Measurements from ENCODE around the gene MST1R. TPM values are rescaled to one million over a fixed set of nuclear protein-coding genes. Genes with fewer than 3 reads are reported as not detected.

The MST1R gene
- total RNA-seq, 6 experiments from 2014 or later, result 0.15 to 1.9 (median 0.50) TPM

GRCh38 chr3:49929291-49930167, 25.9 kb upstream of the MST1R start, which contains the start of gene MON1A:
MON1A (minus strand) TSS chr3:49929811; CDS start chr3:49913346, 16,465 bp downstream.
- 0% methylated on average over 2 of the region's 56 CpGs for WGBS (ENCODE audit: insufficient coverage, low coverage, low lambda C conversion rate, missing lambda C conversion rate)
- Histone ChIP-seq H3K4me1 (peaks cover 0 to 11% (median 2%) of the 10 kb centered on the region in 4 donors), H3K4me3 (peak within 1 kb of the TSS; percentile 82 to 92 (median 92)), H3K27ac (peak within 1 kb of the TSS; percentile 38 to 79 (median 78)), H3K9me3 (no peaks in the 10 kb centered on the region), H3K36me3 (no peaks in the 10 kb centered on the region), H3K27me3 (no peaks in the 10 kb centered on the region)
- TF ChIP-seq, protein P1, sequence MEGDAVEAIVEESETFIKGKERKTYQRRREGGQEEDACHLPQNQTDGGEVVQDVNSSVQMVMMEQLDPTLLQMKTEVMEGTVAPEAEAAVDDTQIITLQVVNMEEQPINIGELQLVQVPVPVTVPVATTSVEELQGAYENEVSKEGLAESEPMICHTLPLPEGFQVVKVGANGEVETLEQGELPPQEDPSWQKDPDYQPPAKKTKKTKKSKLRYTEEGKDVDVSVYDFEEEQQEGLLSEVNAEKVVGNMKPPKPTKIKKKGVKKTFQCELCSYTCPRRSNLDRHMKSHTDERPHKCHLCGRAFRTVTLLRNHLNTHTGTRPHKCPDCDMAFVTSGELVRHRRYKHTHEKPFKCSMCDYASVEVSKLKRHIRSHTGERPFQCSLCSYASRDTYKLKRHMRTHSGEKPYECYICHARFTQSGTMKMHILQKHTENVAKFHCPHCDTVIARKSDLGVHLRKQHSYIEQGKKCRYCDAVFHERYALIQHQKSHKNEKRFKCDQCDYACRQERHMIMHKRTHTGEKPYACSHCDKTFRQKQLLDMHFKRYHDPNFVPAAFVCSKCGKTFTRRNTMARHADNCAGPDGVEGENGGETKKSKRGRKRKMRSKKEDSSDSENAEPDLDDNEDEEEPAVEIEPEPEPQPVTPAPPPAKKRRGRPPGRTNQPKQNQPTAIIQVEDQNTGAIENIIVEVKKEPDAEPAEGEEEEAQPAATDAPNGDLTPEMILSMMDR (IDR thresholded peaks at IDR 0.05), result peak in 3 of 4 donors; percentile 26 to 44 (median 40)
- TF ChIP-seq POLR2A (IDR thresholded peaks at IDR 0.05), result peak; percentile 77
- peak; percentile 97 to 99 (median 99) for ATAC-seq
- DNase-seq, result peak; percentile 96 to 99 (median 98)
- intact Hi-C loops (cut with DNase I), result no loop called here

- ATAC-seq (peak in 2 of 4 donors; percentile 8 to 9), DNase-seq (peak in 1 of 3 donors; percentile 56)
- Histone ChIP-seq H3K4me1 (peaks cover 0 to 11% (median 2%) of the 10 kb centered on the region in 4 donors), H3K36me3 (no peaks in the 10 kb centered on the region), H3K9me3 (no peaks in the 10 kb centered on the region), H3K4me3 (peak overlapping the region; percentile 82 to 92 (median 92)), H3K27me3 (no peaks in the 10 kb centered on the region), H3K27ac (no peak overlapping the region)
- WGBS (ENCODE audit: insufficient coverage, low coverage, low lambda C conversion rate, missing lambda C conversion rate), result 19% methylated on average over 5 of the region's 5 CpGs
- intact Hi-C loops (cut with DNase I), result no loop called here
- TF ChIP-seq, protein P1 (IDR thresholded peaks at IDR 0.05), result no peak
- no peak for TF ChIP-seq POLR2A (IDR thresholded peaks at IDR 0.05)
Measured at GRCh38 chr3:49928481-49929017, 24.9 kb upstream of the MST1R start.

GRCh38 chr3:49927798-49928197, 24.1 kb upstream of the MST1R start:
- intact Hi-C loops (cut with DNase I), result no loop called here
- TF ChIP-seq POLR2A (IDR thresholded peaks at IDR 0.05), result no peak
- TF ChIP-seq, protein P1 (IDR thresholded peaks at IDR 0.05), result no peak
- H3K36me3 ChIP-seq, result no peaks in the 10 kb centered on the region
- ATAC-seq (no peak), DNase-seq (no peak)
- H3K4me3 ChIP-seq, result no peak overlapping the region
- no peaks in the 10 kb centered on the region for H3K9me3 ChIP-seq
- WGBS (ENCODE audit: insufficient coverage, low coverage, low lambda C conversion rate, missing lambda C conversion rate), result 89% methylated on average over 3 of the region's 5 CpGs
- peaks cover 0 to 11% (median 2%) of the 10 kb centered on the region in 4 donors for H3K4me1 ChIP-seq
- H3K27me3 ChIP-seq, result no peaks in the 10 kb centered on the region
- no peak overlapping the region for H3K27ac ChIP-seq

DNA sequence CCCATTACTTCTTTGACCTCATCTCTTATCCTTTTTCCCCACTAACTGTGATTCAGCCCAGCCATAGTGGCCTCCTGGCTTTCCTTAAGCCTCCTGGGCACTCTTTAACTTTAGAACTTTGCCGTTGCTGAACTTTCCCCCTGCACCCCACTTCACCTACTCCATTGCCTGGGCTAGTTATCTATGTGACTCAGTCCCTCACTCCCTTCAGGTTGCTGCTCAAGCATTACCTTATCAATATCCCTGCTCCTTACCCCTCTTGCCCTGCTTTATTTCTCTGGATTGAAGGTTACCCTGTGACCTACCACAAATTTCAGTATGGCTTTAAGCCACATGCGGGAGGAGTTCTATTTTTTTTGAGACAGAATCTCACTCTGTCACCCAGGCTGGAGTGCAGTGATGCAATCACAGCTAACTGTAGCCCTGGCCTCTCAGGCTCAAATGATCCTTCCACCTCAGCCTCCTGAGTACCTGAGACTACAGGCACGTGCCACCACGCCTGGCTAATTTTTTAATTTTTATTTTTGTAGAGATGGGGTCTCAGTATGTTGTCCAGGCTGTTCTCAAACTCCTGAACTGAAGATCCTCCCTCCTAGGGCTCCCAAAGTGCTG, 22.6 kb upstream of the MST1R start:
- no peaks in the 10 kb centered on the region for H3K36me3 ChIP-seq
- H3K27ac ChIP-seq, result no peak overlapping the region
- TF ChIP-seq, protein P1 (IDR thresholded peaks at IDR 0.05), result no peak
- TF ChIP-seq POLR2A (IDR thresholded peaks at IDR 0.05), result no peak
- no peaks in the 10 kb centered on the region for H3K27me3 ChIP-seq
- WGBS (ENCODE audit: insufficient coverage, low coverage, low lambda C conversion rate, missing lambda C conversion rate), result 93% methylated on average over 4 of the region's 4 CpGs
- DNase-seq (no peak), ATAC-seq (no peak)
- intact Hi-C loops (cut with DNase I), result no loop called here
- no peak overlapping the region for H3K4me3 ChIP-seq
- H3K9me3 ChIP-seq, result no peaks in the 10 kb centered on the region
- peaks cover 0 to 11% (median 2%) of the 10 kb centered on the region in 4 donors for H3K4me1 ChIP-seq

Data from right lobe of liver (tissue), 6 donors.